ENCODE data around the gene TMEM86B. TPM values are rescaled to one million over a fixed set of nuclear protein-coding genes. Genes with fewer than 3 reads are reported as not detected.

Gene TMEM86B
- total RNA-seq, 4 donors from 2014 or later: 1.8 to 7.9 (median 2.4) TPM; not detected in 1

- no peak for TF ChIP-seq POLR2A (IDR thresholded peaks at IDR 0.05)
- TF ChIP-seq, protein P1, sequence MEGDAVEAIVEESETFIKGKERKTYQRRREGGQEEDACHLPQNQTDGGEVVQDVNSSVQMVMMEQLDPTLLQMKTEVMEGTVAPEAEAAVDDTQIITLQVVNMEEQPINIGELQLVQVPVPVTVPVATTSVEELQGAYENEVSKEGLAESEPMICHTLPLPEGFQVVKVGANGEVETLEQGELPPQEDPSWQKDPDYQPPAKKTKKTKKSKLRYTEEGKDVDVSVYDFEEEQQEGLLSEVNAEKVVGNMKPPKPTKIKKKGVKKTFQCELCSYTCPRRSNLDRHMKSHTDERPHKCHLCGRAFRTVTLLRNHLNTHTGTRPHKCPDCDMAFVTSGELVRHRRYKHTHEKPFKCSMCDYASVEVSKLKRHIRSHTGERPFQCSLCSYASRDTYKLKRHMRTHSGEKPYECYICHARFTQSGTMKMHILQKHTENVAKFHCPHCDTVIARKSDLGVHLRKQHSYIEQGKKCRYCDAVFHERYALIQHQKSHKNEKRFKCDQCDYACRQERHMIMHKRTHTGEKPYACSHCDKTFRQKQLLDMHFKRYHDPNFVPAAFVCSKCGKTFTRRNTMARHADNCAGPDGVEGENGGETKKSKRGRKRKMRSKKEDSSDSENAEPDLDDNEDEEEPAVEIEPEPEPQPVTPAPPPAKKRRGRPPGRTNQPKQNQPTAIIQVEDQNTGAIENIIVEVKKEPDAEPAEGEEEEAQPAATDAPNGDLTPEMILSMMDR (IDR thresholded peaks at IDR 0.05): no peak
- Histone ChIP-seq H3K4me3 (no peak overlapping the region), H3K9me3 (no peaks in the 10 kb centered on the region), H3K27me3 (no peaks in the 10 kb centered on the region), H3K4me1 (no peaks in the 10 kb centered on the region), H3K36me3 (no peaks in the 10 kb centered on the region), H3K27ac (no peak overlapping the region)
- DNase-seq: no peak
- intact Hi-C loops (cut with DNase I; ENCODE audit: low total_unique reads): no loop called here
Measured at GRCh38 chr19:55241143-55241934, 12.8 kb upstream of the TMEM86B start.

DNA sequence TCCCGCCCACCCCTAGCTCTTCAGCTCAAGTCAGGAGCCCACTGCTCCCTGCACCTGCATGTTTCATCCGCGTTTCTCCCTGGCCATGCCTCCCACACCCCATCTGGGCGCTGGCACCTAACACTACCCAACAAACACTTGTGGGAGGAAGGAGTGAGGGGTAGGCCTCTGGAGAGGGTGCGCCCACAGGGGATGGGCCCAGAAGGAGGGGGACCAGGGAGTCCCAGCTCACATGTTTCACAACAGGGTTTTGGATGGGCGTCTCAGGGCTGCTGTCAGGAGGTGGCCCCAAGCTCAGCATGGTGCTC, 12.1 kb upstream of the TMEM86B start:
- no peak for DNase-seq
- H3K4me1 ChIP-seq: no peaks in the 10 kb centered on the region

DNA sequence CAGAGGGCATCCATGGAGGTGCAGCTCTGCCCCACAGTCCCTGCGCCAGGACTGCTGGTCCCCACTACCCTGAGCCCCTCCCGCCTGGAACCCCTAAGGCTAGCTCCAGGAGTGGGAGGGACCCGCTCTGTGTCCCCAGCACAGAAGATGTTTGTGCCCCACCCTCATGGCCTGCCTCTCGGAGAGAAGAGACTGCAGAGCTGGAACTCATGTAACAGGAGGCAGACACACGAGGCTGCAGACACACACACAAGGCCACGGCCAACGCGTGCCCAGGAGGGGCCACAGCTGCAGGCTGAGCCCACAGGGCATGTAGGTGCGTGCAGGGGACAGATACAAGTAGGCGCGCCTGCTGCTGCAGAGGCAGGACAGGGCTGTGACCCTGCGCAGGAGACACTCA, 10.4 kb upstream of the TMEM86B start:
- no peak for TF ChIP-seq POLR2A (IDR thresholded peaks at IDR 0.05)
- TF ChIP-seq, protein P1 (IDR thresholded peaks at IDR 0.05): no peak
- Histone ChIP-seq H3K4me1 (no peaks in the 10 kb centered on the region), H3K9me3 (no peaks in the 10 kb centered on the region), H3K36me3 (no peaks in the 10 kb centered on the region), H3K27me3 (no peaks in the 10 kb centered on the region), H3K27ac (no peak overlapping the region), H3K4me3 (no peak overlapping the region)
- intact Hi-C loops (cut with DNase I; ENCODE audit: low total_unique reads): no loop called here
- no peak for DNase-seq

More for the DNA sequence above, 12.1 kb upstream of the TMEM86B start:
- H3K9me3 ChIP-seq: no peaks in the 10 kb centered on the region
- no peaks in the 10 kb centered on the region for H3K27me3 ChIP-seq
- no peak overlapping the region for H3K4me3 ChIP-seq
- TF ChIP-seq POLR2A (IDR thresholded peaks at IDR 0.05): no peak
- TF ChIP-seq, protein P1 (IDR thresholded peaks at IDR 0.05): no peak
- intact Hi-C loops (cut with DNase I; ENCODE audit: low total_unique reads): no loop called here
- H3K36me3 ChIP-seq: no peaks in the 10 kb centered on the region
- no peak overlapping the region for H3K27ac ChIP-seq

GRCh38 chr19:55238030-55238429, 9.5 kb upstream of the TMEM86B start:
- intact Hi-C loops (cut with DNase I; ENCODE audit: low total_unique reads): no loop called here
- no peaks in the 10 kb centered on the region for H3K4me1 ChIP-seq
- no peak overlapping the region for H3K27ac ChIP-seq
- H3K36me3 ChIP-seq: no peaks in the 10 kb centered on the region
- H3K4me3 ChIP-seq: no peak overlapping the region
- H3K27me3 ChIP-seq: no peaks in the 10 kb centered on the region
- no peak for TF ChIP-seq POLR2A (IDR thresholded peaks at IDR 0.05)
- TF ChIP-seq, protein P1 (IDR thresholded peaks at IDR 0.05): no peak
- H3K9me3 ChIP-seq: no peaks in the 10 kb centered on the region
- no peak for DNase-seq

GRCh38 chr19:55232986-55233385, 4.4 kb upstream of the TMEM86B start:
- Histone ChIP-seq H3K9me3 (no peaks in the 10 kb centered on the region), H3K4me1 (no peaks in the 10 kb centered on the region), H3K27me3 (no peaks in the 10 kb centered on the region), H3K27ac (no peak overlapping the region), H3K4me3 (no peak overlapping the region), H3K36me3 (no peaks in the 10 kb centered on the region)
- no peak for DNase-seq
- TF ChIP-seq, protein P1 (IDR thresholded peaks at IDR 0.05): no peak
- no peak for TF ChIP-seq POLR2A (IDR thresholded peaks at IDR 0.05)
- intact Hi-C loops (cut with DNase I; ENCODE audit: low total_unique reads): no loop called here

Data from uterus (tissue), 4 donors.